Bronchial smooth muscle cell (primary cell): ENCODE data around the gene ZNF726. TPM values are rescaled to one million over a fixed set of nuclear protein-coding genes. Genes with fewer than 3 reads are reported as not detected.

Source experiments
- total RNA-seq: library from RNA; depleted of rRNA; stranded (reverse); fragments of >200 nt; gene quantifications from 2 replicates; pipeline ENCODE4 v1.2.1, GENCODE V29; 2014

The ZNF726 gene
- total RNA-seq = 0.16 and 0.43 TPM in 2 replicates

GRCh38 chr19:23914402-23915286, at the start of gene ZNF726:
ZNF726 (plus strand) TSS chr19:23914886; CDS start chr19:23914995, 109 bp downstream.

Other genes starting within 250 kb of the ZNF726 start
- 3.9 and 6.3 TPM in 2 replicates for gene ZNF675, start 227.7 kb upstream of the ZNF726 start, total RNA-seq
- gene ZNF681, start 156.0 kb upstream of the ZNF726 start, total RNA-seq = 0.16 and 0.17 TPM in 2 replicates
- 7.6 and 8.8 TPM in 2 replicates for gene ZNF254, start 172.3 kb downstream of the ZNF726 start, total RNA-seq